ENCODE results near the gene RARS1. TPM values are rescaled to one million over a fixed set of nuclear protein-coding genes. Genes with fewer than 3 reads are reported as not detected.

The RARS1 gene
- total RNA-seq, 1 experiment from 2014 or later = 137 TPM

DNA sequence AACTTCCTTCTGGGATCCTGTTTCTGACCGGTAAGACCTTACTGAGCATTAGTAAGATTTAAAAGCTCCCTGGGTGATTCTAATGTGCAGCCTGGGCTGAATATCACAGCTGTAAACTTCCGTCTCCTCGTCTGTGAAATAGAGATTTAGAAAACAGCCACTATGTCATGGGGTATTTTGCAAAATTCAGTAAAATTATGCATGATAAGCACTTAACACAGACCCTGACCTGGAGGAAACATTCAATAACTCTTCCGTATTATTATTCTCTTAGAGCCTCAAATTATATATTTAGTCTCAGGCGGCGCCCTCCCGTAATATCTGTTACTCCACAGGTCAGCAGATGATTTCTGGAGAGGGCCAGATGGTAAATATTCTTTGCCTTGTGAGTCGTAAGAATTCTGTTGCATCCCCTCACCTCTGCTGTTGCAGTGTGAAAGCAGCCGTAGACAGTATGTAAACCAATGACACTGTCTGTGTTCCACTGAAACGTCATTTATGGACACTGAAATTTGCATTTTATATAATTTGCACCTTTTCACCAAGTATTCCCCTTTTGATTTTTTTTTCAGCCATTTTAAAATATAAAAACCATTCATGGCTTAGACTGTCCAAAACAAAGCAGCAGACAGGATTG lies 39.2 kb upstream of the RARS1 start:
- intact Hi-C loops (cut with micrococcal nuclease; ENCODE audit: unreplicated experiment) = no loop called here
- peak overlapping the region; percentile 22 for H3K27ac Mint-ChIP-seq (ENCODE audit: unreplicated experiment)
- H3K36me3 Mint-ChIP-seq (ENCODE audit: insufficient read depth, unreplicated experiment) = peaks cover 85% of the 10 kb centered on the region
- BruUV-seq (replicated peaks) = no TSS peak
- TF ChIP-seq, protein P1, sequence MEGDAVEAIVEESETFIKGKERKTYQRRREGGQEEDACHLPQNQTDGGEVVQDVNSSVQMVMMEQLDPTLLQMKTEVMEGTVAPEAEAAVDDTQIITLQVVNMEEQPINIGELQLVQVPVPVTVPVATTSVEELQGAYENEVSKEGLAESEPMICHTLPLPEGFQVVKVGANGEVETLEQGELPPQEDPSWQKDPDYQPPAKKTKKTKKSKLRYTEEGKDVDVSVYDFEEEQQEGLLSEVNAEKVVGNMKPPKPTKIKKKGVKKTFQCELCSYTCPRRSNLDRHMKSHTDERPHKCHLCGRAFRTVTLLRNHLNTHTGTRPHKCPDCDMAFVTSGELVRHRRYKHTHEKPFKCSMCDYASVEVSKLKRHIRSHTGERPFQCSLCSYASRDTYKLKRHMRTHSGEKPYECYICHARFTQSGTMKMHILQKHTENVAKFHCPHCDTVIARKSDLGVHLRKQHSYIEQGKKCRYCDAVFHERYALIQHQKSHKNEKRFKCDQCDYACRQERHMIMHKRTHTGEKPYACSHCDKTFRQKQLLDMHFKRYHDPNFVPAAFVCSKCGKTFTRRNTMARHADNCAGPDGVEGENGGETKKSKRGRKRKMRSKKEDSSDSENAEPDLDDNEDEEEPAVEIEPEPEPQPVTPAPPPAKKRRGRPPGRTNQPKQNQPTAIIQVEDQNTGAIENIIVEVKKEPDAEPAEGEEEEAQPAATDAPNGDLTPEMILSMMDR (IDR thresholded peaks at IDR 0.05; ENCODE audit: unreplicated experiment) = no peak
- H3K27me3 Mint-ChIP-seq (ENCODE audit: unreplicated experiment) = no peaks in the 10 kb centered on the region
- DNase-seq = no peak
- no peak overlapping the region for H3K4me3 Mint-ChIP-seq (ENCODE audit: low read depth, unreplicated experiment)
- CTCF ChIA-PET = no interaction called here
- no peaks in the 10 kb centered on the region for H3K4me1 Mint-ChIP-seq (ENCODE audit: low read depth, unreplicated experiment)
- H3K9me3 Mint-ChIP-seq (ENCODE audit: low read depth, unreplicated experiment) = no peaks in the 10 kb centered on the region

DNA sequence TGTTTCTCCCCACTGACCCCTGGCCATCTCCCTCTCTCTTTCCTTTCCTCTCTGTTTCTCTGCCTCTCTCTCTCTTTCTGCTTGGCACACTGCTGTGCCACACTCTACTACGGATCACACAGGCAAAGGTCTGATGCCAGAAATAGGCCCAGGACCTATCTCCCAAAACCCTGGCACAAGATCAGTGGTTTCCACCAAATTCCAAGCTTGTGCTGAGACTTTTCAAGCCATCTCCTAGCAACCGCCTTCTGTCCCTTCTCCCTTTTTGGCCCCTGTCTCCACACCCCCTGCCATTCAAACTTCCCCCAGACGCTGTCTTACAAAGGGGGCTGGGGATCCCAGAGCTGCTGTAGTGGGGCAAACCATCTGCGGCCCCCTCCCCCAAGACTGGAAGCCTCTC lies 38.5 kb upstream of the RARS1 start:
- no TSS peak for BruUV-seq (replicated peaks)
- no peak overlapping the region for H3K4me3 Mint-ChIP-seq (ENCODE audit: low read depth, unreplicated experiment)
- CTCF ChIA-PET = no interaction called here
- H3K9me3 Mint-ChIP-seq (ENCODE audit: low read depth, unreplicated experiment) = no peaks in the 10 kb centered on the region
- no peaks in the 10 kb centered on the region for H3K27me3 Mint-ChIP-seq (ENCODE audit: unreplicated experiment)
- H3K36me3 Mint-ChIP-seq (ENCODE audit: insufficient read depth, unreplicated experiment) = peaks cover 85% of the 10 kb centered on the region
- DNase-seq = no peak
- H3K27ac Mint-ChIP-seq (ENCODE audit: unreplicated experiment) = peak overlapping the region; percentile 22
- no peaks in the 10 kb centered on the region for H3K4me1 Mint-ChIP-seq (ENCODE audit: low read depth, unreplicated experiment)
- TF ChIP-seq, protein P1 (IDR thresholded peaks at IDR 0.05; ENCODE audit: unreplicated experiment) = no peak
- intact Hi-C loops (cut with micrococcal nuclease; ENCODE audit: unreplicated experiment) = no loop called here

- Mint-ChIP-seq H3K4me3 (ENCODE audit: low read depth, unreplicated experiment) (no peak overlapping the region), H3K27me3 (ENCODE audit: unreplicated experiment) (no peaks in the 10 kb centered on the region), H3K4me1 (ENCODE audit: low read depth, unreplicated experiment) (no peaks in the 10 kb centered on the region), H3K36me3 (ENCODE audit: insufficient read depth, unreplicated experiment) (peaks cover 82% of the 10 kb centered on the region), H3K9me3 (ENCODE audit: low read depth, unreplicated experiment) (no peaks in the 10 kb centered on the region), H3K27ac (ENCODE audit: unreplicated experiment) (no peak overlapping the region)
- BruUV-seq (replicated peaks) = no TSS peak
- DNase-seq = no peak
- TF ChIP-seq, protein P1 (IDR thresholded peaks at IDR 0.05; ENCODE audit: unreplicated experiment) = no peak
- intact Hi-C loops (cut with micrococcal nuclease; ENCODE audit: unreplicated experiment) = no loop called here
- CTCF ChIA-PET = interaction anchor here (0.6 to 0.7 kb wide), 2 partner anchors 124 to 310 kb away, joined by 3 read pairs; no protein-coding TSS in a partner anchor
Measured at GRCh38 chr5:168449166-168449565, 37.1 kb upstream of the RARS1 start.

DNA sequence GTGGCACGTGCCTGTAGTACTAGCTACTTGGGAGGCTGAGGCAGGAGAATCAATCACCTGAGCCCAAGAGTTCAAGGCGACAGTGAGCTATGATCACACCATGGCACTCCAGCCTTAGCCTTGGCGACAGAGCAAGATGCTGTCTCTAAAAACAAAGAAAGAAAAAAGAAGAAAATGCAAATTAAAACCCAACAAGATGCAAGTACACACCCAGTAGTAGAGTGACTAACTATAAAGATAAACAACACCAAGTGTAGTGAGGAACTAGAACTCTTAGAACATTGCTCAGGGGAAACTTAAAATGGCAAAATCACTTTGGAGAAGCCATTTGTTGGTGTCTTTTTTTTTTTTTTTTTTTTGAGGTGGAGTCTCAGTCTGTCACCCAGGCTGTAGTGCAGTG lies 34.7 kb upstream of the RARS1 start:
- no peak overlapping the region for H3K4me3 Mint-ChIP-seq (ENCODE audit: low read depth, unreplicated experiment)
- intact Hi-C loops (cut with micrococcal nuclease; ENCODE audit: unreplicated experiment) = no loop called here
- H3K9me3 Mint-ChIP-seq (ENCODE audit: low read depth, unreplicated experiment) = no peaks in the 10 kb centered on the region
- no peaks in the 10 kb centered on the region for H3K27me3 Mint-ChIP-seq (ENCODE audit: unreplicated experiment)
- H3K36me3 Mint-ChIP-seq (ENCODE audit: insufficient read depth, unreplicated experiment) = peaks cover 88% of the 10 kb centered on the region
- no peak overlapping the region for H3K27ac Mint-ChIP-seq (ENCODE audit: unreplicated experiment)
- no TSS peak for BruUV-seq (replicated peaks)
- H3K4me1 Mint-ChIP-seq (ENCODE audit: low read depth, unreplicated experiment) = no peaks in the 10 kb centered on the region
- no peak for DNase-seq
- TF ChIP-seq, protein P1 (IDR thresholded peaks at IDR 0.05; ENCODE audit: unreplicated experiment) = no peak
- CTCF ChIA-PET = no interaction called here

Data from Calu3 (cell line).